SK-N-MC (cell line): ENCODE results near the gene NCKAP5.

Source experiments
- EZH2 ChIP-seq: fragments of 200-600 bp; sonication (generic); IDR thresholded peaks from one replicate; pipeline ENCODE4 v1.6.1; 2017; ENCODE audit warnings: antibody characterized with exemption
- FOXP2 ChIP-seq: optimal IDR thresholded peaks from 2 replicates; pipeline ENCODE3; 2011; ENCODE audit warnings: mild to moderate bottlenecking, moderate library complexity; ENCODE audit not compliant: insufficient read depth; ENCODE audit errors: extremely low read length, control extremely low read depth
- POLR2AphosphoS5 ChIP-seq: IDR thresholded peaks from 2 replicates; pipeline ENCODE4 v1.6.1; 2012; ENCODE audit warnings: mild to moderate bottlenecking, low read depth, low read length, borderline replicate concordance

GRCh38 chr2:132651115-132652045, 916.9 kb downstream of the NCKAP5 start:
- no peak for TF ChIP-seq POLR2AphosphoS5
- no peak for TF ChIP-seq EZH2
- no peak for TF ChIP-seq FOXP2
